Stimulated activated CD4-positive, alpha-beta T cell treated with anti-CD3 and anti-CD28 coated beads, Interleukin-1b, Interleukin-23, amount 100 ng/mL, for 24 hours (primary cell): ENCODE data around the gene ADGRG4.
"Not testable (repeated sequence)": the region's sequence is repeated elsewhere in the genome, so short reads cannot be mapped to it uniquely, and the experiment has no call there.

Experiments
- DNase-seq, 4 experiments: peaks; one replicate each; pipeline ENCODE4 v3.0.0-alpha.2; 2020; ENCODE audit warnings: low read depth in 4 of 4, low spot score in 1 of 4

Gene ADGRG4

GRCh38 chrX:136300721-136301120, at the start of gene ADGRG4:
Gene ADGRG4, plus strand, starts transcription at chrX:136300963. Its CDS starts 7,815 bp downstream, at chrX:136308778.
- not testable (repeated sequence) for DNase-seq

- peak in 3 of 4 experiments; percentile 17 to 41 (median 36) for DNase-seq
Measured at GRCh38 chrX:136251041-136251991, 49.4 kb upstream of the ADGRG4 start, which contains the start of gene MAP7D3. Gene MAP7D3, minus strand, starts transcription at chrX:136251400. Its CDS starts 42 bp downstream, at chrX:136251358.

GRCh38 chrX:136255541-136255940, 45.2 kb upstream of the ADGRG4 start:
- no peak for DNase-seq

GRCh38 chrX:136256026-136256425, 44.7 kb upstream of the ADGRG4 start:
- DNase-seq, result no peak

GRCh38 chrX:136258951-136259350, 41.8 kb upstream of the ADGRG4 start:
- no peak for DNase-seq

GRCh38 chrX:136259543-136259942, 41.2 kb upstream of the ADGRG4 start:
- no peak for DNase-seq

DNA sequence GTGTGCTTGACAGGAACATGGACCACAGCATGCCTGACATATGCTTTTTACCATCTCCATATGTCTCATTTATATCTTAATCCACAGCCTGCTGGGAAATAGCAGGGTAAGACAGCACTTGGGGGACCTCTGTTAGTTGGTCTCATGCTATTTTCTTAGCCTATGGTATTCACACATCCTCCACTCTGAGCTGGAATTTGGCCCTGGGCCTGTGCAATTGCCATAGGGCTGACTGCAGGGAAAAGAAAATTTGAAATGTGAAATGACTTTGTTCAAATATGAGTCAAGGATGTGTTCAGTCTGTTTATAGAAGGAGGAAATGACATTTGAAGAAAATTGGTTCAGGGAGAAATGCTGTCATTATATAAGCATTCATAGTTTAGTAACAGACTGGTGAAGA, 40.0 kb upstream of the ADGRG4 start:
- no peak for DNase-seq

DNA sequence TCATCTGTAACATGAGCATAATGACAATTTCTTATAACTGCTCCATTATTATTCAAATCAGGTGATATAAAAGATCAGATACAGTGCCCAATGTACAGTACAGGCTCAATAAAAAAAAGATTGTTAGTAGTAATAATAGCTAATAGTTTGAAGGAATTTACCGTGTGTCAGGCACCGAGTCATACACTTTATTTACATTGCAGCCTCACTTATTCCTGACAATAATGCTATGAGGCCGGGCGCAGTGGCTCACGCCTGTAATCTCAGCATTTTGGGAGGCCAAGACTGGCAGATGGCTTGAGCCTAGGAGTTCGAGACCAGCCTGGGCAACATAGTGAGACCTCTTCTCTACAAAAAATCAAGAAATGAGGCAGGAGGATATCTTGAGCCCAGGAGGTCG, 39.4 kb upstream of the ADGRG4 start:
- DNase-seq, result no peak

- DNase-seq, result no peak
Measured at GRCh38 chrX:136262243-136262642, 38.5 kb upstream of the ADGRG4 start.

DNA sequence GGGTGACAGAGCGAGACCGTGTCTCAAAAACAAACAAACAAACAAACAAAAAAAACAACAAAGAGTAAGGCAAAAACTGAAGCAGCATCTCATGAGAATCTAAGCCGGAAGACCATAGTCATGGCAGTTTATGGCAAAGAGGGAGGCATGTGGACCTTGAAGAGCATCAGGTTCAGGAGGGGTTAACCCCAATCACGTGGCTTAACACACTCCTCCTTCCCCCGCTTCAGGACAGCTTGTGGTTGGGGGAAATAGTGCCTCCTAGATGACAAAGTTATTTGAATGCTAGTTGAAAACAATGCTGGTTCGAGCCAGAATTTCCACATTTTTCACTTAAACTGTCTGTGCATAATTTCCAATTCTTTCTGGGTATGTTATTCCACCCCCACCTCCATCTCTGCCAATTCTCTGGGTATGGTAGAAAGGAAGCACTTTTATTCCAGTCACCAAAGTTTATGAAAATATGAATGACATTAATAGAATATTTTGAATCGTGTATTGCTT, 37.9 kb upstream of the ADGRG4 start:
- no peak for DNase-seq

GRCh38 chrX:136266828-136267227, 33.9 kb upstream of the ADGRG4 start:
- DNase-seq, result no peak

DNA sequence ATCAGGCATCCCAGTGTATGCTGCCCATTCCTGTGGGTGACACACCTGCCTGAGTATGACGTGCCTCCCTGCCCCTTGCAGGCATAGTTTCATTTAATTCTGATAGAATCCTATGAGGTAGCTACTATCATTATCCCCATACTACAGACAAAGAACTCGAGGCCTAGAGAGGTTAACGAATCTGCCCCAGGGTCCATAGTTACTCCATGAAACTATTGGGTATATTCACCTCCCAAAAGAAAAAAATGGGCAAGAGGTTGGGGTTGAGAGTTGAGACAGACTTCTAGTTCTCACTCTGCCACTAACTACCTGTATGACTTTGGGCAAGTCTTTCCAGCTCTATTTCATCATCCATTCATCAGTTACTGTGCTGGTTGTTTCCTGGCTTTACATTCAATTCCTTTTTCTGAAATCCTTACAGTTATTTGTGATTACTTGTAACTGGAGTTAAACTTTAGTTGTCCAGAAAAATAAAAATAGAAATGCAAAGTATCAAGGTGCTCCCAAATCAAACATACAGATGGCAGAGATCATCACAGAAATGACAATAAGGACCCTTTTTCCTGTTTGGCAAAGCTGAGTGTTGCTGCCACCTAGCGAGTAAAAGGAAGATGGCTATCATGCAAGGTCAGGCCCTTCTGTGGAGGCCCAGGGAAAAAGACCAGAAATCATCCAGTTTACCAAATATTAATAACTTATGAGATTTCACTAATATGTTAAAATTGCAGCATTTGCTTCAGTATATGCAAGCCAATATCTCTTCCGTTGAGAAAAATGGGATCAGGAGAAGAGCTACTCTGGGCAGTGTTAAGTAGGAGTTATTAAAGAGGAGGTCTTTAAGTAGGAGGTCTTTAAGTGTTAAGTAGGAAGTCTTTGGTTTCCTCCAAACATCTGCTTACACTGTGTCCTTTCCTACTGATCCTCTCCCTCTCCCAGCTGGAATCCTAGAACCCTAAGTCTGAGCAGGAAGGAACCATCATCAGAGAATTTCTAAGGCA, 32.4 kb upstream of the ADGRG4 start:
- peak in 3 of 4 experiments; percentile 14 to 30 (median 26) for DNase-seq

- no peak for DNase-seq
Measured at GRCh38 chrX:136269921-136270320, 30.8 kb upstream of the ADGRG4 start.

GRCh38 chrX:136271300-136271699, 29.5 kb upstream of the ADGRG4 start:
- no peak for DNase-seq

- no peak for DNase-seq
Measured at GRCh38 chrX:136272325-136272724, 28.4 kb upstream of the ADGRG4 start.

DNA sequence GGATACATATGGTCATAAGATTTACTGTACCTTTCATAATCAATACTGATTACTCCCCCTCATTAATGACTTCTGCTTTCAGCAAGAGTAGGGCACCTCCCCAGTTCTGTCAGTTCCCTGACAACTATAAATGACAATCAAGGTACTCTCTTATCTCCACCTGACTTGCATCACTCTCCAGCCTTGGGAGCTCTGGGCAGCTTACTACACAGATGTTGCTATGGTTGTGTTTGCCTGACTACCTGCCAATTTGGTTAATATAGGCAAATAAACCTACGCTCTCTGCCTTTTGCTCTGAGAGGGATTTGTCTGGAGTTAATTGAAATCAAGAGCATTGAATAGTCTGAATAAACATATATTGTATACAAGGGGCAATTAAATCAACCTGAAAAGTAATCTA, 26.8 kb upstream of the ADGRG4 start:
- no peak for DNase-seq

- DNase-seq, result no peak
Measured at GRCh38 chrX:136275553-136275952, 25.2 kb upstream of the ADGRG4 start.

GRCh38 chrX:136286375-136286774, 14.4 kb upstream of the ADGRG4 start:
- DNase-seq, result not testable (repeated sequence)

- no peak for DNase-seq
Measured at GRCh38 chrX:136291824-136292223, 8.9 kb upstream of the ADGRG4 start.

DNA sequence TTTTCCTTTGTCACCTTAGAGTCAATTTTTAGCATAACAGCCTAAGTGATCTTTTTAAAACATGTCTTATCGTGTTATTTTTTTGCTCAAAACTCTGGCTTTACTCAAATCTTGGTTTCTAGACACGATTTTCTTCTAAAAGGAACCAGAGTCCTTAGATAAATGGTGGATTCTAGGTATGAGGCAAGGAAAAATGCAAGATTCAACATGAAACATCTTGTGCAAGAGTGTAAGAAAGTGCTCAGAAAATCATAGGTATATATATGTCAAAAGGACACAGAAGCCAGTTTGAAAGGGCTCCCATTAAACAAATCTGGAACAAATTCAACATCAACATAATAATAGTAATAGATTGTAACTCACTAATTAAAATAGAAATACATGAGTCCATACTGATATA, 8.1 kb upstream of the ADGRG4 start:
- DNase-seq, result no peak

GRCh38 chrX:136295380-136295779, 5.4 kb upstream of the ADGRG4 start:
- no peak for DNase-seq
